ENCODE measurements around the gene DCPS.
"Not testable (repeated sequence)": the region's sequence is repeated elsewhere in the genome, so short reads cannot be mapped to it uniquely, and the experiment has no call there.

DCPS gene

DNA sequence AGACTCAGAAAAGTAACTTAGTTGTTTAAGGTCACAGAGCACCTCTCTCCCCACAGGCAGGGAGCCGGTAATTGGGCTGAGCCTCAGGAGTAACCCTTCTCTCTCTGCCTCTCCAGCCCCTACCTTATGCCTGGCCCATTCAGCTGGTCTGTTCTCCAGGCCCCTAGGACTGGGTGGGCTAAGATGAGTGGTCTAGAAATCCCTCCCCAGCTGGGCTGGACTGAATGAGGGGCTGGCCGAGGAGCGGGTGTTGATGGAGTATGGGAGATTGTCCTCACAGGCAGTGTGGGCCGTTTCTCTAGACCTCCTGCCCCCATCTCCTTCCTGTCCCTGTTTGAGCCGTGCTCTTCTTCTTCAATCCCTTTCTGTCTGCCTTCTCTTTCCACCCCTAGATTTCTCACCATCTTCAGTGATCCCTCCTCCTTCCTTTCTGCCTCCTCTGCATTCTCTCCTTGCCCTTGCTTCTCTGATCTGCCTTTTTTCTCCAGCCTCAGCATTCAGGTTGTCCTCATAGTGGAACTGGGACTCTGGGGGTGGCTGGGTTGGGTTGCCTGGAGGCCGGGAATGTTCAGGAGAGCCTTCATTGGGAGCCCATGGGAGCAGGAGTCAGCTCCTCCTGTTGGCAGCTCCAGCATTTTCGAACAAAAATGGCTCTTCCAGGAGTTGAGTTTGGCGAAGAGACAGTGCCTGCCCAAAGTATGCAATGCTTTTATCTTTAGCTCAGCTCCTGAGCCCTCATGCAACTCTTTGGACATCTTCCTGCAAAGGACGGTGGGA, 59.2 kb downstream of the DCPS start:
- DNase-seq = no peak

- DNase-seq = no peak
Observed at GRCh38 chr11:126363706-126364248, 59.9 kb downstream of the DCPS start.

- not testable (repeated sequence) for DNase-seq
Observed at GRCh38 chr11:126364735-126365134, 60.9 kb downstream of the DCPS start.

- not testable (repeated sequence) for DNase-seq
Observed at GRCh38 chr11:126365508-126365907, 61.6 kb downstream of the DCPS start.

DNA sequence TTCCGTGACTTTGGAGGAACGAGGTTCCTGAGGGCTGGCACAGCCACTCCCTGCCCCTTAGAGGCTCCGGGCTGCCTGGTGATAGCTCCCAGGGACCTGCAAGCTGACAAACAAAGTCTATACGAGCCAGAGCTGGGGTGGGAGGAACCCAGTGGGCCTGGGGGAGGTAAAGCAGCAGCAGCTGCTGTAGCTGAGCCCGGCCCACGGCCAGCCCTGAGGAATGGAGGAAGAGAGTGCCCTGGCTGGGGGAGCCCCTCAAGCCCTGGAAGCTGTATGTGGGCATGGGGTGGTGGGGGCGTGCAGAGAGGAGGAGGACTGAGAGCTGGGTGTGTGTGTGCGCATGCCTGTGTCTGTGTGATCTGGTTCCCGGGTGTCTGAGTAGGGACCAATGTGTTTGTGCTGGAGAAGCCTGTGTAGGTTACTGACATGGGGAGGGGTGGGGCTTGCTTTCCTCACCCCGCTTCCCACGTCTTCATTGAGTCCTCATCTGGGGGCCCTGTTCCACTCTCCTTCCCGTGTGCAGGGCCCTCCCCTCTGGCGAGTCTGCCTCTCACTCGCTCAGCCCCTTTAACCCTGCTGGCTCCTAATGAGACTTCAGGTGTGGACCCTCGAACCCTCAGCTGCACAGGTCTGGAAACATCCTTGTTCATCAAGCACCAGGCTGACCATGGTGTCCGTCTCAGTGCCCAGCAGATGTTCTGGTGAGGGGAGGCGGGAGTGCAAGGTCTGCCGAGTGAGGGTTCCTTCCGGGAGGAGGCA, 62.4 kb downstream of the DCPS start:
- DNase-seq = no peak

DNA sequence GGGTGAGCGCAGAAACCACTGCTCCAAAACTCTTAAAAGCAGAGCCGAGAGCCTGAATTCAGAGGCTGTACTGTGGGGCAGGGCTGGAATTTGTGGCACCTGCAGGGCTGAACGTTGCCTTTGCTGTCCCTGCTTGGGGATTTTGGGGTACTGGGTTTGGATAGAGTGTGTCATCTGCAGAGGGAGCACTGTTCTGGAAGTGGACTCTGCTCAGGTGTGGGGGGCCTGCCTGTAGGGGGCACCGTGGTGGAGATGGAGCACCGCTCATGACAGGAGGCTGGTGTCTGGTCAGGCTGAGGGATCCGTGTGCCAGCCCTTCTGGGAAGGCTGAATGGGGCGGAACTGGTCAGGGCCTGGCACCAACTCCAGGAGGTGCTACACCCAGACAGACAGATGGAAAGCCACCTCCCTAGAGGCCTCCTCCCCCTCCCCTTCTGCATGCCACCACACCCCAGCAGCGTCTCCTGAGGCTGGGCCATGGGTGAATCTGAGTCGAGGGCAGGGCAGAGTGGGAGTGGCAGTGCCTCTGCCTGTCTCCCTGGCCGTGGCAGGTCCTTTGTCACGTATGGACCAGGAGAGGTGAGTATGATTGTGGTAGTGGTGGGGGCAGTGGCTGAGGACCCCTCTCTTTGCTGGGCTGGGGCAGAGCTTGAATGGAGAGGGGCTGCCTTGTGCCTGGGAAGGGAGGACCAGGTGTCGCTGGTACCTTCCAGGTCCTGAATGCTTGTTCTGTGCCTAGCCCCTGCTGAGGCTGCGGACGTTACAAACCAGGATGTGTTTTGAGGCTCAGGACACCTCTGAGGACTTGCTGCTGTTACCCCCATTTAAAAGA, 63.2 kb downstream of the DCPS start:
- DNase-seq = not testable (repeated sequence)

- not testable (repeated sequence) for DNase-seq
Observed at GRCh38 chr11:126367806-126368205, 63.9 kb downstream of the DCPS start.

GRCh38 chr11:126368336-126369119, 64.7 kb downstream of the DCPS start:
- not testable (repeated sequence) for DNase-seq

DNA sequence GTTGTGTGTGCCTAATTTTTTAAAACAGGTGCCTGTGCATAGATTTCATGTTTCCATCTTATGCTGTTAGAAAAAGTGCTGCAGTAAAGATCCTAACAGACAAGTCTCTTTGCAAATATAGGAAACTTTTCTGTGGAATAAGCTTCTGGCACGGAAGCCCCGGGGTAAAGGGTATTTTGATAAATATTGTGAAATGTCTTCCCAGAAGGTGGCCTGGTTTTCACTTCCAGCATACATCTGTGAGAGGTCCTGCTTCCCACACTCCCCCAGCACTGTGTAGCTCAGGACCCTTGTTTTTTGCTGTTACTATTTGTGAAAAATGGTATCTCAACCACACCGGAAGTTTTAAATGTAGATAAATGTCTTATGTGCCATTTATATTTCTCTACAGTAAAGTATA, 66.2 kb downstream of the DCPS start:
- no peak for DNase-seq

GRCh38 chr11:126371595-126371994, 67.7 kb downstream of the DCPS start:
- no peak for DNase-seq

GRCh38 chr11:126373389-126374066, 69.7 kb downstream of the DCPS start:
- not testable (repeated sequence) for DNase-seq

GRCh38 chr11:126374562-126375300, 70.9 kb downstream of the DCPS start:
- DNase-seq = not testable (repeated sequence)

- no peak for DNase-seq
Observed at GRCh38 chr11:126375726-126376125, 71.9 kb downstream of the DCPS start.

DNA sequence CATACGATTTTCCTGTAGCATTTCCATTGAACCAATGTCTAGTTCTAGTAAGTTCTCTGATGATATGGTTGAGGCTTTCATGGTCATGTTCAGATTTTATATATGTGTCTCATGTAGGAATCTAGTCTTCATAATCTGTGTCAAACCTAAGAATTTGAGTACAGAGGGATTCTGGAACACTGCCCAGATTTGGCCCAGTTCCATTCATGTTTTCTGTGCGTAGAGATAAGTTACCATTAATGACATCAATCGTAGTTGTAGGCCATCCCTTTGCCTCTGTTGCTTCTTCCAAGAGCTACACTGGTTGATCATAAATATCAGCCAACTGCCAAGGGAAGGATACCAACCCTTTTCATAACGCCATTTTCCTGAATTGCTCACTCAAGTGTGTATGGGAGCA, 74.9 kb downstream of the DCPS start:
- no peak for DNase-seq

DNA sequence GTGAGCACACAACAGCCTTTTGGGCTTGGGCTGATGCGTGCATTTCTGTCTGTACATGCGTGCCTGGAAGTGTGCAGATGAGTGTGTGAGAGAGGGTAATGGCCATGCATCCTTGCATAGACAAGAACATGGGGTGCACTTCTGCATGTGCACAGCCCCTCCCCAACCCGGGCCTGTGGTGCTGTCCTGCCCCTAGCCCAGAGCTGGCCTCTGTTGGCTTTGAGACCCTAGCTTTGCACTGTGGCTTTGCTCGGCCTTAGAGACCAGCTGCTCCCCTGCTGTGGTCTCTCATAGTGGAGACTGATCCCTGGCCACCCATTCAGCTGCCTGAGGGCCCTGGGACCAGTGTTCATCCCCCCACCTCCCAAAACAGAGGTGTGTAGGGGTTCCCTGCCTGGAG, 77.0 kb downstream of the DCPS start:
- DNase-seq = no peak

GRCh38 chr11:126381960-126382359, 78.1 kb downstream of the DCPS start:
- DNase-seq = not testable (repeated sequence)

- DNase-seq = not testable (repeated sequence)
Observed at GRCh38 chr11:126382641-126383040, 78.8 kb downstream of the DCPS start.

GRCh38 chr11:126383339-126384335, 79.8 kb downstream of the DCPS start:
- DNase-seq = no peak

DNA sequence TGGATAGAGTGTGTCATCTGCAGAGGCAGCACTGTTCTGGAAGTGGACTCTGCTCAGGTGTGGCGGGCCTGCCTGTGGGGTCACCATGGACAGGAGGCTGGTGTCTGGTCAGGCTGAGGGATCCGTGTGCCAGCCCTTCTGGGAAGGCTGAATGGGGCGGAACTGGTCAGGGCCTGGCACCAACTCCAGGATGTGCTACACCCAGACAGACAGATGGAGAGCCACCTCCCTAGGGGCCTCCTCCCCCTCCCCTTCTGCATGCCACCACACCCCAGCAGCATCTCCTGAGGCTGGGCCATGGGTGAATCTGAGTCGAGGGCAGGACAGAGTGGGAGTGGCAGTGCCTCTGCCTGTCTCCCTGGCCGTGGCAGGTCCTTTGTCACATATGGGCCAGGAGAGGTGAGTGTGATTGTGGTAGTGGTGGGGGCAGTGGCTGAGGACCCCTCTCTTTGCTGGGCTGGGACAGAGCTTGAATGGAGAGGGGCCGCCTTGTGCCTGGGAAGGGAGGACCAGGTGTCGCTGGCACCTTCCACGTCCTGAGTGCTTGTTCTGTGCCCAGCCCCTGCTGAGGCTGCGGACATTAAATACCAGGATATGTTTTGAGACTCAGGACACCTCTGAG, 80.7 kb downstream of the DCPS start:
- DNase-seq = no peak
